Measurements from ENCODE around the gene LRRC56. TPM values are rescaled to one million over a fixed set of nuclear protein-coding genes. Genes with fewer than 3 reads are reported as not detected.
"Not testable (repeated sequence)": the region's sequence is repeated elsewhere in the genome, so short reads cannot be mapped to it uniquely, and the experiment has no call there.

The LRRC56 gene
- polyA plus RNA-seq, 10 donors, result 2.7 to 7.0 (median 4.9) TPM

GRCh38 chr11:501001-501682, 36.2 kb upstream of the LRRC56 start:
- DNase-seq, result no peak

DNA sequence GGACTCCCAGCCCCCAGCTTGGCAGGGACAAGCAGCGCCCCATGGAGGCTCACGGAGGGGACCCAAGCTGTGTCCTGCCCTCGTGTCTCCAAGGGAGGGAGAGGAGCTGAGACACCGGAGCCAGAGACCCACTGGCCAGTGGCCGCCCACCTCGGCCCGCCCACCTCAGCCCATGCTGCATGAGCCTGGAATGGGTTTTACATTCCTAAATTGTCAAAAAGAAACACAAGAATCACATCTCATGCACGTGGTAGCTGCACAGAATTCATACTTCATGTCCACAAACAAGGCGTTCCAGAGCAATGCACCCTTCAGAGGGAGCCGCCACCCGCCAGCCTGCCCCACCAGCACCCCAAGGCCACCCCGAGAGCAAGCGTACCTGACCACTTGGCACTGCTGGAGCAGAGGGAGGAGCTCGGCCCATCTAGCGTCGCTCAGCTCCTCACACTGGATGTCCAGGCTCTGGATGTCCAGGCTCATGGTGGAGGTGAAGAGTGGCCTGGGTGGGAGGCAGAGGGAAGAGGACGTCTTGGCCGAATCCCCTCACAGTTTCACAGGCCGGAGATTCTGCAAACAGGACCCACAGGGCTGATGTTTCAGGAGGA, 35.5 kb upstream of the LRRC56 start:
- DNase-seq, result peak in 1 of 3 donors; percentile 2

DNA sequence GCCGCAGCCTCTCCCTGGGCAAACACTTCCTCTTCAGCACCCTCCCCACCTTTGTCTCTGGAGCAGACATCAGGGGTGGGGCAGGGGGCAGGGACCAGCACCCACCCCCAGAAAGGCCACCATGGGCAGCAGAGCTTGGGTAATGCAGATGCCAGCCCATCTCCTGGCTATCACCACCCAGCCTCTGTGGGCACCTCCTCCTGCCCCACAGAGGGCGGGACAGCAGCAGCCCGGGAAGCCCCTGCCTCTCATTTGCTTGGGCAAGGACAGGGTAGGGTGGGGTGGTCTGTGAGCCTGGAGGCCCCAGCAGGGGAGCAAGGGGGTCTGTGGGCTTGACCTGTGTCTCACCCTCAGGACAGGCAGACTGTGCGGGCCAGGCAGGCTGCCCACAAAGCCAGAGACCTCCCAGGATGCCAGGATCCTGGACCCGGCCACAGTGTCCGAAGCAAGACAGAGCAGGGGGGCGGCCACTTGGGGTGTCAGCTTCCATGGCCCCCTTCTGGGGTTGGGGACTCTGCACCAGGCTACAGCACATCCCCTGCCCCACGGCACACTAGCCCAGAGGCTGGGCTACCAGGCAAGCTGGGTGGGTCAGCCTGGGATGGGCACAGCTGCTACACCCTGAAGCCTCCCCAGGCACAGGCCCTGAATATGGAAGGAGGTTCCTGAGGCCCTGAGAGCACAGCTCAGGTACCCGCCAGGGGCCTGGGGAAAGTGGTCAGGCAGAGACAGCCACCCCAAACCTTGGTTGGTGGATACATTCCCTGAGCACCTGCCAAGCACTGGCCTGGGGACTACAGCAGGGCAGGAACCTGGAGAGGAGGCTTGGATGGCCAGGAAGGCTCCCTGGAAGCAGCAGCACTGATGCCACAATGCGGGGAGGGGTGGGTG, 34.8 kb upstream of the LRRC56 start:
- DNase-seq, result peak in 1 of 3 donors; percentile 12

- DNase-seq, result peak in 1 of 3 donors; percentile 27
These were observed 33.9 kb upstream of the LRRC56 start for GRCh38 chr11:503179-503981.

DNA sequence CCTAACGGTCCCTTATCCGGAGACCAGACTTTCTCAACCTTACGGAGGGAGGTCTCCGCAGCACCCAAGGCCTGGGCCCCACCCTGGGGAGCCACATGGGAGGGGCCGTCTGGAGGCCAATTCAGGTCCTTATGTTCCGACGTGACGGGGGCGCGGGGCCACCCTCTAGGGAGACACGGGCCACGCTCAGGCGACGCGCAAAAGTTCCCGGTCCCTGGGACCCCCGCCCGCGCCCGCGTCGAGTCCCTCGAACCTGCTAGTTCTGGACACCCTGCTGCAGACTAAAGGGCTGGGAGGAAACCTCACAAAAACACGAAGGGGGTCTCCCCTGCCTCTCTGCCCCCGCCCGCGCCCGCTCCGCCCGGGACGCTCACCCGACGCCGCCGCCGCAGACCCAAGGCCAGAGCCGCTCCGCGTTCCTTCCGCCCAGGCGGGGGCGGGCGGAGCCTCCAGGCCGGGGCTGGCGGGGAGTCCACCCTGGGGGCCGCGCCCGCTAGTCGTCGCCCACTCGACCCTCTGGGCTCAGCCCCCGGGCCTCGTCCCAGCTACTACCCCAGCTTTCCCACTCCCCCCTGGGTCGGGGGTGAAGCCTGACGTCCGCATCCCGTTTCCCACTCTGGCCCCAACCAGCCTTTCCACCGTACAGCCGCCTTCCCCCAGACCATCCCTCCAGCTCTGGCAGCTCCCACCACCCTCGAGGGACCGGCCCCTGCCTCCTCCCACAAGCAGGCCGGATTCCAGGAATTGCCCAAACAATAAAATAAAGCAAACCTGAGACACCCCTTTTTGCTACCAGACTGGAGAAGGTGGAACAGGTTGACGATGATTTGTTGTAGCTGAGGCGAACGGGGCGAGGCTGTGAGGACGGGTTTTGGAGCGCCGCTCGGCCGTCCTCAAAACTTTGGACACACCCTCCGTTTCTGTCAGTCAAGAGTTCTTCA, 33.0 kb upstream of the LRRC56 start:
- peak in 2 of 3 donors; percentile 72 to 87 for DNase-seq

- no peak for DNase-seq
These were observed 32.4 kb upstream of the LRRC56 start for GRCh38 chr11:504994-505344.

- peak; percentile 97 to 99 (median 99) for DNase-seq
These were observed 30.9 kb upstream of the LRRC56 start for GRCh38 chr11:506238-506994.

GRCh38 chr11:506995-507726, 30.2 kb upstream of the LRRC56 start, which contains the start of gene RNH1:
RNH1 (minus strand) TSS chr11:507242; CDS start chr11:502162, 5,080 bp downstream.
- peak in 2 of 3 donors; percentile 92 to 95 for DNase-seq

DNA sequence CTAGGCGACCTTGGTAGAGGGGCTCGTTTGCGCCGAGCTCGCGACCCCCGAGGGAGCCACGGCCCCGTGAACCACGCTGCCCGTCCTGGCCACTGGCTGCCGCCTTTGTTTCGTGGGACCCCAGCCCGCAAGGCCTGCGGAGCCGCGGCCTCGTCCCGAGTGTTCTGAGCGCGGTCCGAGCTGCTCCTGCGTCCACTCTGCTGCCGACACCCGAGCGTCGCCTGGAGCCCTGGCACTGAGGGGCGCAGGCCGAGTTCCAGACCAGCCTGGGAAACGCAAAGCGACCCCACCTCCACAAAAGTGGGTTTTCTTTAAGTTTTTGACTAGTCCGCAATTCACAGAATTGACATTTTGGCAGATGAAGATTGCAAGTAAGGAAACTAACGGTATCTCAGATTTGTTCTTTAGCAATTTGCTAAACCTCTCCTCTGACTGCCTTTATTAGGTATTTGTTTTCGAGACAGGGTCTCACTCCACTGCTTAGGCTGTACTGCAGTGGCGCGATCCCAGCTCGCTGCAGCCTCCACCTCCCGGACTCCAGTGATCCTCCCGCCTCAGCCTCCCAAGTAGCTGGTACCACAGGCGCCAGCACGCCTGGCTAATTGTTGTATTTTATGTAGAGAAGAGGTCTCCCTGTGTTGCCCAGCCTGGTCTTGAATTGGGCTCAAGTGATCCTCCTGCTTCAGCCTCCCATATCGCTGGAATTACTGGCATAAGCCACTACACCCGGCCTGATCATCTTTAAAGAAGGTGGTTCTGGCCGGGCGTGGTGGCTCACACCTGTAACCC, 29.4 kb upstream of the LRRC56 start:
- no peak for DNase-seq

- DNase-seq, result no peak
These were observed 28.4 kb upstream of the LRRC56 start for GRCh38 chr11:508956-509355.

- DNase-seq, result no peak
These were observed 24.3 kb upstream of the LRRC56 start for GRCh38 chr11:512761-513595.

DNA sequence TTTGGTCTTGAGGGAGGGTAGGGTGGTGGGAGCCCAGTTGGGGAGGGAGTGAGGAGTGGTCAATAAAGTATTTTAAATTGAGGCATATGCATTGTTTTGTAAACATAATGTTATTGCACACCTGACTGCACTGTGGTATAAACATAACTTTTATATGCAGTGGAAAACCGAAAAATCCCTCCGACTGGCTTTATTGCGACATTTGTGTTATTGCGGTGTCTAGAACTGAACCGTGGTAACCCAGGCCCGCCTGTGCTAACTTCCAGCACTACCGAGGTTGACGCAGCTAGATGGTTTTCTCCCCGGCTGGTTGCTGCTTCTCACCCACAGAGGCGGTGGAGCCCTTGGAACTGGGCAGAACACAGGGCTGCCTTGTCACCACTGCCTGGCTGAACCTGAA, 22.7 kb upstream of the LRRC56 start:
- no peak for DNase-seq

- no peak for DNase-seq
These were observed 22.2 kb upstream of the LRRC56 start for GRCh38 chr11:515131-515530.

GRCh38 chr11:516400-516799, 20.9 kb upstream of the LRRC56 start:
- peak in 1 of 3 donors; percentile 7 for DNase-seq

- DNase-seq, result not testable (repeated sequence)
These were observed 20.2 kb upstream of the LRRC56 start for GRCh38 chr11:516918-517685.

DNA sequence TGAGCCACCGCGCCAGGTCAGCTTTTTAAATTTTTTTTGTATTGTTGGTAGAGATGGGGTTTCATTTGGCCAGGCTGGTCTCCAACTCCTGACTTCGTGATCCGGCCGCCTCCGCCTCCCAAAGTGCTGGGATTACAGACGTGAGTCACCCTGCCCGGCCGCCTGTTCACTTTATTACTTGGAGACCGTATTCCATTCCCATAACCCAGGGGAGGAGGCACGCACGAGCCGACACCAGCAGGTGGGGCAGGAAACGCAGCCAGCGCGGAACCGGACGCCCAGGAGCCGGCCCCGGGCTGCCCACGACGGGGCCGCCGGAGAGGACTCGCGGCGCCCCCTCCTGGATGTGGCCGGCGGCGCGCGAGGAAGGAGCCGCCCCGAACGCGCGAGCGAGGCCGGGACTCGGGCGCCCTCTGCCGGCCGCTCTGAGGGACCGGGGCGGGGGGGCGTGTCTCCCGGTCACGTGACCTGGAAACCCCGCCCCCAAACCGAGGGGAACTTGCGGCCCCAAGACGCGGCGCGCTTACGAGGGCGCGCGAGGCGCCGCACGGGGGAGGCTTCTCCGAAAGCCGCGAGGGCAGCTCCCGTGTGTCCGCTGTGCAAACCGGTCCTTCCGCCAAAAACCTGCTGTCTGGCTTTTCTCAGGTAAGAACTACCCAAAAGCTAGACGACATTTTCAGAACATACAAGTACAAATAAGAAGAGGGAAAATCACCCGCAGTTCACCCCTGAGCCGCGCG, 18.7 kb upstream of the LRRC56 start:
- peak; percentile 88 to 93 (median 88) for DNase-seq

Measured in muscle of back (tissue), 11 donors.